Nephron progenitor cell (in vitro differentiated cells): ENCODE data around the gene CCDC28B.

Source experiments
- DNase-seq: peaks from one replicate; pipeline ENCODE4 v3.0.0; 2021
- H3K27ac Mint-ChIP-seq: 2 replicates; pipeline ENCODE4 v1.8.0; 2021; ENCODE audit warnings: mild to moderate bottlenecking, moderate library complexity, mixed read lengths
- H3K27me3 Mint-ChIP-seq: 2 replicates; pipeline ENCODE4 v1.8.0; 2021; ENCODE audit warnings: mild to moderate bottlenecking, low read depth, mixed read lengths; ENCODE audit not compliant: poor library complexity
- H3K36me3 Mint-ChIP-seq: 2 replicates; pipeline ENCODE4 v1.8.0; 2021; ENCODE audit warnings: low read depth, mixed read lengths
- H3K4me1 Mint-ChIP-seq: 2 replicates; pipeline ENCODE4 v1.8.0; 2021; ENCODE audit warnings: mixed read lengths
- H3K4me3 Mint-ChIP-seq: 2 replicates; pipeline ENCODE4 v1.8.0; 2021; ENCODE audit warnings: mild to moderate bottlenecking, moderate library complexity, mixed read lengths
- H3K9me3 Mint-ChIP-seq: 2 replicates; pipeline ENCODE4 v1.8.0; 2021; ENCODE audit warnings: mild to moderate bottlenecking, moderate library complexity, mixed read lengths
- CTCF ChIP-seq: fragments of 200-600 bp; sonication (generic); IDR thresholded peaks from 2 replicates; pipeline ENCODE4 v1.5.0; 2021; ENCODE audit warnings: antibody characterized with exemption

CCDC28B gene

GRCh38 chr1:32240140-32240951, 40.0 kb downstream of the CCDC28B start:
- no peak for TF ChIP-seq CTCF
- Mint-ChIP-seq H3K9me3 (no peaks in the 10 kb centered on the region), H3K36me3 (peaks cover 6% of the 10 kb centered on the region), H3K4me3 (peak overlapping the region; percentile 87), H3K27me3 (peaks cover 3% of the 10 kb centered on the region), H3K27ac (peak overlapping the region; percentile 57), H3K4me1 (peaks cover 37% of the 10 kb centered on the region)
- DNase-seq: peak; percentile 86

GRCh38 chr1:32241001-32241763, 40.8 kb downstream of the CCDC28B start:
- H3K9me3 Mint-ChIP-seq: no peaks in the 10 kb centered on the region
- peaks cover 37% of the 10 kb centered on the region for H3K4me1 Mint-ChIP-seq
- TF ChIP-seq CTCF: no peak
- no peak overlapping the region for H3K27ac Mint-ChIP-seq
- peak; percentile 74 for DNase-seq
- H3K36me3 Mint-ChIP-seq: peaks cover 2% of the 10 kb centered on the region
- H3K4me3 Mint-ChIP-seq: peak overlapping the region; percentile 87
- peaks cover 7% of the 10 kb centered on the region for H3K27me3 Mint-ChIP-seq

GRCh38 chr1:32242341-32242851, 42.0 kb downstream of the CCDC28B start:
- peak; percentile 32 for DNase-seq

GRCh38 chr1:32246888-32247273, 46.5 kb downstream of the CCDC28B start, which contains the start of gene FAM167B:
TSS of gene FAM167B (plus strand) at chr1:32247222. CDS start at chr1:32247422, 200 bp downstream.
- no peak for TF ChIP-seq CTCF
- peak within 1 kb of the TSS; percentile 23 for H3K4me3 Mint-ChIP-seq
- H3K27ac Mint-ChIP-seq: peak within 1 kb of the TSS; percentile 72
- no peaks in the 10 kb centered on the region for H3K9me3 Mint-ChIP-seq
- peaks cover 16% of the 10 kb centered on the region for H3K27me3 Mint-ChIP-seq
- peaks cover 58% of the 10 kb centered on the region for H3K4me1 Mint-ChIP-seq
- no peak for DNase-seq
- H3K36me3 Mint-ChIP-seq: no peaks in the 10 kb centered on the region

More at GRCh38 chr1:32242341-32242851, 42.0 kb downstream of the CCDC28B start:
- TF ChIP-seq CTCF: no peak
- no peaks in the 10 kb centered on the region for H3K36me3 Mint-ChIP-seq
- H3K27me3 Mint-ChIP-seq: peaks cover 9% of the 10 kb centered on the region
- no peak overlapping the region for H3K27ac Mint-ChIP-seq
- H3K4me1 Mint-ChIP-seq: peaks cover 47% of the 10 kb centered on the region
- peak overlapping the region; percentile 65 for H3K4me3 Mint-ChIP-seq
- no peaks in the 10 kb centered on the region for H3K9me3 Mint-ChIP-seq

GRCh38 chr1:32247452-32247851, 47.1 kb downstream of the CCDC28B start:
- Mint-ChIP-seq H3K4me3 (no peak overlapping the region), H3K27ac (no peak overlapping the region), H3K4me1 (peaks cover 58% of the 10 kb centered on the region), H3K36me3 (no peaks in the 10 kb centered on the region), H3K27me3 (peaks cover 17% of the 10 kb centered on the region), H3K9me3 (no peaks in the 10 kb centered on the region)
- DNase-seq: no peak
- TF ChIP-seq CTCF: no peak
